Uterus (tissue), 2 donors: ENCODE measurements around the gene LRP1B.

Experiments
- POLR2A ChIP-seq, 2 donors: fragments of 450-650 bp; IDR thresholded peaks; one replicate each; pipeline ENCODE4 v1.6.1; 2016; ENCODE audit warnings: antibody characterized with exemption in 2 of 2, mild to moderate bottlenecking in 1 of 2, moderate library complexity in 1 of 2
- TF ChIP-seq, protein P1 (sequence below), 4 experiments: fragments of 200-600 bp in 2 of 4; fragments of 450-650 bp in 2 of 4; sonication (generic) in 2 of 4; IDR thresholded peaks; one replicate each; pipeline ENCODE4 v1.5.1; 2016 to 2019; ENCODE audit warnings: antibody characterized with exemption in 4 of 4, mild to moderate bottlenecking in 2 of 4, moderate library complexity in 1 of 4

DNA sequence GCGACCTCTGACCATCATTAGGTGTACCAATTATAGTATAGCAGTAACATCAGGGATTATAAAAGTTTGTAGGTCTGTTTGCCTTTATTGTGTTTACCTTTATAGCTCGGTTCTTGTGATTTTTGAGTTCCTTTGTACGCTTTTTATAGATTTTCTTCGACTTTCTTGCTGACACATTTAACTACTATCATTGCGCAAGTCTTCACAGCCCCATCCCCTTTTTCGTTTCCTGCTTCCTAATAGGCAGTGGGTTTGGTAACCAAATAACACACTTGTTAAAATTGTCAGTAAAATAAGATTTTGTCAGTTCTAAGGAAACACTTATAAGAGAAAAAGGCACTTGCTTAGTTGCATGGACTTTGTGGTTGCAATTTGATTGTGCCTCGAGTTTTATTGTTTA lies 541.5 kb downstream of the LRP1B start:
- TF ChIP-seq, protein P1, sequence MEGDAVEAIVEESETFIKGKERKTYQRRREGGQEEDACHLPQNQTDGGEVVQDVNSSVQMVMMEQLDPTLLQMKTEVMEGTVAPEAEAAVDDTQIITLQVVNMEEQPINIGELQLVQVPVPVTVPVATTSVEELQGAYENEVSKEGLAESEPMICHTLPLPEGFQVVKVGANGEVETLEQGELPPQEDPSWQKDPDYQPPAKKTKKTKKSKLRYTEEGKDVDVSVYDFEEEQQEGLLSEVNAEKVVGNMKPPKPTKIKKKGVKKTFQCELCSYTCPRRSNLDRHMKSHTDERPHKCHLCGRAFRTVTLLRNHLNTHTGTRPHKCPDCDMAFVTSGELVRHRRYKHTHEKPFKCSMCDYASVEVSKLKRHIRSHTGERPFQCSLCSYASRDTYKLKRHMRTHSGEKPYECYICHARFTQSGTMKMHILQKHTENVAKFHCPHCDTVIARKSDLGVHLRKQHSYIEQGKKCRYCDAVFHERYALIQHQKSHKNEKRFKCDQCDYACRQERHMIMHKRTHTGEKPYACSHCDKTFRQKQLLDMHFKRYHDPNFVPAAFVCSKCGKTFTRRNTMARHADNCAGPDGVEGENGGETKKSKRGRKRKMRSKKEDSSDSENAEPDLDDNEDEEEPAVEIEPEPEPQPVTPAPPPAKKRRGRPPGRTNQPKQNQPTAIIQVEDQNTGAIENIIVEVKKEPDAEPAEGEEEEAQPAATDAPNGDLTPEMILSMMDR (IDR thresholded peaks at IDR 0.05): no peak
- no peak for TF ChIP-seq POLR2A (IDR thresholded peaks at IDR 0.05)
